ENCODE results near the gene CCDC152. TPM values are rescaled to one million over a fixed set of nuclear protein-coding genes. Genes with fewer than 3 reads are reported as not detected.

Gene CCDC152
- total RNA-seq, 4 donors from 2014 or later = 0.13 to 1.1 (median 0.65) TPM

GRCh38 chr5:42826757-42827515 lies 70.3 kb downstream of the CCDC152 start:
- TF ChIP-seq POLR2A (IDR thresholded peaks at IDR 0.05) = no peak
- no peak for TF ChIP-seq CTCF (IDR thresholded peaks at IDR 0.05 in 4 of 5, conservative IDR thresholded peaks at IDR 0.05 in 1 of 5)
- no peaks in the 10 kb centered on the region for H3K36me3 ChIP-seq
- peaks cover 4 to 7% of the 10 kb centered on the region in 2 donors for H3K4me1 ChIP-seq
- no peaks in the 10 kb centered on the region for H3K27me3 ChIP-seq
- H3K4me3 ChIP-seq = no peak overlapping the region
- in situ Hi-C loops (cut with MboI; ENCODE audit: low sequenced_read_pairs in 4 of 4) (no loop called here), intact Hi-C loops (cut with DNase I; ENCODE audit: low total_unique reads) (no loop called here)
- DNase-seq (no peak), ATAC-seq (no peak)
- no peaks in the 10 kb centered on the region for H3K9me3 ChIP-seq
- no peak overlapping the region for H3K27ac ChIP-seq

DNA sequence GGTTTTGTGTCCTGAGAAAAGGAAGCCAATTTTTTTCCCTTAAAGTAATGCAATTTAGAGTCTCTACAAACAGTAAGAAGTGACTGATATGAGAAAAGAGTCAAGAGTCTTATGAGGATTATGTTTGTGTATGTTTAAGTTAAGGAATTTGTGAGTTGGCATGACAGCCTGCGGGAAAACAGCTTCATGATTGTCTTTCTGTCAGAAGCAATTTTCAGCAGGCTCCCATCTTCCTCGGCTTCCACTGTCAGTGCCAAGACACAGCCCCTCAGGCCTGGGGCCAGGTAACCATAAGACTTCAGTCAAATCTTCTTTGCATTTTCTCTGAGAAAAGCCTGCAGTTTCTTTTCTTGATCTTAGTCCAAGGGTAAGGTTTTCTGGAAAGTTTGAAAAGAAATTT lies 72.1 kb downstream of the CCDC152 start:
- Histone ChIP-seq H3K4me3 (no peak overlapping the region), H3K27me3 (no peaks in the 10 kb centered on the region), H3K36me3 (no peaks in the 10 kb centered on the region), H3K27ac (no peak overlapping the region), H3K4me1 (peaks cover 4 to 7% of the 10 kb centered on the region in 2 donors), H3K9me3 (no peaks in the 10 kb centered on the region)
- in situ Hi-C loops (cut with MboI; ENCODE audit: low sequenced_read_pairs in 4 of 4) (no loop called here), intact Hi-C loops (cut with DNase I; ENCODE audit: low total_unique reads) (no loop called here)
- ATAC-seq (no peak), DNase-seq (no peak)
- TF ChIP-seq CTCF (IDR thresholded peaks at IDR 0.05 in 4 of 5, conservative IDR thresholded peaks at IDR 0.05 in 1 of 5) (no peak), POLR2A (IDR thresholded peaks at IDR 0.05) (no peak)

DNA sequence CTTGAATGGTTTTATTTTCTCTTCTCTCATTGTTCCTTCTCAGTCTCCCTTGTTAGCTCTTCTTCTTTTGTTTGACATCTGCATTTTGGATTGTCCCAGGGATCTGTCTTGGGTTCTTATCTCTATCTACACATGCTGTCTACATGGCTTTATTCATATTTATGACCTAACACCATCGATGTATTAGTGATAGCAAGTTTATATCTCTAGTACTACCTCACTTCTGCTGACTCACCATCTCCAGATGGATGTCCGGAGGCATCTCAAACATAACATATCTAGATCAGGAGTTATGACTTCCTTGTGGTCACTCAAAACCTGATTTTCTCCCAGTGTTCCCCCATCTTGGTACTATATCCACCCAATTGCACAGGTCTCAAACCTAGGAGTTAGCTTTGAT lies 74.3 kb downstream of the CCDC152 start:
- H3K27ac ChIP-seq = no peak overlapping the region
- in situ Hi-C loops (cut with MboI; ENCODE audit: low sequenced_read_pairs in 4 of 4) = no loop called here
- H3K4me3 ChIP-seq = no peak overlapping the region
- H3K27me3 ChIP-seq = no peaks in the 10 kb centered on the region
- intact Hi-C loops (cut with DNase I; ENCODE audit: low total_unique reads) = no loop called here
- no peaks in the 10 kb centered on the region for H3K36me3 ChIP-seq
- no peaks in the 10 kb centered on the region for H3K9me3 ChIP-seq
- TF ChIP-seq POLR2A (IDR thresholded peaks at IDR 0.05) (no peak), CTCF (IDR thresholded peaks at IDR 0.05 in 4 of 5, conservative IDR thresholded peaks at IDR 0.05 in 1 of 5) (no peak)
- H3K4me1 ChIP-seq = peaks cover 4 to 7% of the 10 kb centered on the region in 2 donors
- no peak for ATAC-seq
- no peak for DNase-seq

GRCh38 chr5:42832060-42832459 lies 75.4 kb downstream of the CCDC152 start:
- Histone ChIP-seq H3K27ac (no peak overlapping the region), H3K36me3 (no peaks in the 10 kb centered on the region), H3K9me3 (no peaks in the 10 kb centered on the region), H3K27me3 (no peaks in the 10 kb centered on the region), H3K4me3 (no peak overlapping the region), H3K4me1 (peaks cover 2 to 4% of the 10 kb centered on the region in 2 donors)
- in situ Hi-C loops (cut with MboI; ENCODE audit: low sequenced_read_pairs in 4 of 4) (no loop called here), intact Hi-C loops (cut with DNase I; ENCODE audit: low total_unique reads) (no loop called here)
- no peak for TF ChIP-seq POLR2A (IDR thresholded peaks at IDR 0.05)
- TF ChIP-seq CTCF (IDR thresholded peaks at IDR 0.05 in 4 of 5, conservative IDR thresholded peaks at IDR 0.05 in 1 of 5) = no peak
- ATAC-seq (no peak), DNase-seq (no peak)

All from gastrocnemius medialis (tissue), 4 donors.